ENCODE results near the gene IL17RB.

Gene IL17RB

DNA sequence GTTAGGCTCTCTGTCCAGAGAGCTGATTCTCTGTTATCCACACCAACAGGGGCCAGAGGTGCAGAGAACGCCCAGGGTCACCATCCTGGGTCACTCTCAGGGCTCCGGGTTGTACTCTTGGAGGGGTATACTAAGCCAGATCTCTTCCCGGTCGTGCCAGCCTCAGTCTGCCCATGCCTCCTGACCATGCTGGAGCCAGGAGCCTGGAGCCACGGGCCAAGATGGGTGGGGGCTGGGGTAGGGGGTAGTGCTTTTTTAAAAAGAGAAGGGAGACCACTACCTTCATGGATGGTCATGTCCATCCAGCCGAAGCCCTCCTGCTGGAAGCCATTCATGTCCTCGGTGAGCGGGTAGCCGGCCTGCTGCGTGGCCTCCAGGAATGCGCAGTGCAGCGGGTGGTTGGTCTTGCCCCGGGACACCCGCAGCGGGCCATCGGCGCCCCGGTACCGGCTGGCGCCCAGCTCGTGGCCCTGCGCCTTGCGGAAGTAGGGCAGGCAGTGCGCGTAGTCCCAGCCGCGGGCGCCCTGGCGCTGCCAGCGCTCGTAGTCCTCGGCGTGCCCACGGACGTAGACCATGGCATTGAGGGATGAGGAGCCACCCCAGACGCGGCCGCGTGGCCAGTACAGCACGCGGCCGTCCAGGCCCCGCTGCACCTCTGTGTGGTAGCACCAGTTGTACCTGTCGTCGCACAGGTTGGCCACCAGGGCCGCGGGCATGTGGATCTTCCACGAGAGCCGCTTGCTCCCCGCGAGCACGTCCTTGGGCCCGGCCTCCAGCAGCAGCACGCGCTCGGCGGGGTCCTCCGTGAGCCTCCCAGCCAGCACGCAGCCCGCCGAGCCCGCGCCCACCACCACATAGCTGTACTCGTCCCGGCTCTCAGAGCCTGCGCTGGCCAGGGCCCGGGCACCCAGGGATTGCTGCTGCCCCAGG is 23.1 kb upstream of the IL17RB start:
- H3K4me3 ChIP-seq (ENCODE audit: low read depth, low read length), result no peak overlapping the region
- DNase-seq (ENCODE audit: low read depth), result no peak
- TF ChIP-seq, protein P1, sequence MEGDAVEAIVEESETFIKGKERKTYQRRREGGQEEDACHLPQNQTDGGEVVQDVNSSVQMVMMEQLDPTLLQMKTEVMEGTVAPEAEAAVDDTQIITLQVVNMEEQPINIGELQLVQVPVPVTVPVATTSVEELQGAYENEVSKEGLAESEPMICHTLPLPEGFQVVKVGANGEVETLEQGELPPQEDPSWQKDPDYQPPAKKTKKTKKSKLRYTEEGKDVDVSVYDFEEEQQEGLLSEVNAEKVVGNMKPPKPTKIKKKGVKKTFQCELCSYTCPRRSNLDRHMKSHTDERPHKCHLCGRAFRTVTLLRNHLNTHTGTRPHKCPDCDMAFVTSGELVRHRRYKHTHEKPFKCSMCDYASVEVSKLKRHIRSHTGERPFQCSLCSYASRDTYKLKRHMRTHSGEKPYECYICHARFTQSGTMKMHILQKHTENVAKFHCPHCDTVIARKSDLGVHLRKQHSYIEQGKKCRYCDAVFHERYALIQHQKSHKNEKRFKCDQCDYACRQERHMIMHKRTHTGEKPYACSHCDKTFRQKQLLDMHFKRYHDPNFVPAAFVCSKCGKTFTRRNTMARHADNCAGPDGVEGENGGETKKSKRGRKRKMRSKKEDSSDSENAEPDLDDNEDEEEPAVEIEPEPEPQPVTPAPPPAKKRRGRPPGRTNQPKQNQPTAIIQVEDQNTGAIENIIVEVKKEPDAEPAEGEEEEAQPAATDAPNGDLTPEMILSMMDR (IDR thresholded peaks at IDR 0.05; ENCODE audit: control insufficient read depth, extremely low read depth, insufficient read depth), result no peak

DNA sequence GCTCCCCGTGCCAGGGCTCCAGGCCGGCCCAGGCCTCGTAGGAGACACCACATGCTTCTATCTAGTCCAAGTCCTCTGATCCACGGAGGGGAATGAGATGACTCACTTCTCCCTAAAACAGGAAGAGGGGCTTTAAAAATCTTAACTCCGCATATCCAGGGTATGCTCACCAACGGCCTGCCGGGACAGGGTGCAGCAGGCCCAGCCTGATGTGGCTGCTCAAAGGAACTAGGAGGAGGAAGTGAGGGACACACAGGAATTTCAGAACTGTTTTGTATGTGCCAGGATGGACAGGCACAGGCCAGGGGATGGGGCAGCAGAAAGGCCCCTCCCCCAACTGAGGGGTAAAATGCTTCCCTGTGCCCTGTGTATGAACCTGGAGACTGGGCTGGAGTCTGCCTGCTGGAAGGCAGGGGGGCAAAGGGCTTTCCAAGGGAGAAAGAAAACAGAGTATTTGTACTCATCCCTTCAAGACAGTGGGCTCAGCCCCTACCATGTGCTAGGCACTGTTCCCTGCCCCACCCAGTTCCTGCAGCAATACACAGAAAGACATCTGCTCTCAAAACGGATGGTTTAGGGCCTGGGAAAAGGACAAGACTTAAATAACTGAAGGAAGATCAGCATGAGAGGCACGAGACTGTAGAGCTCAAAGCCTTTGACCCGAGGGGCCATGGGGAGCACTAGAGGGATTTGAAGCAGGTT is 22.3 kb upstream of the IL17RB start:
- H3K4me3 ChIP-seq (ENCODE audit: low read depth, low read length), result no peak overlapping the region
- TF ChIP-seq, protein P1 (IDR thresholded peaks at IDR 0.05; ENCODE audit: control insufficient read depth, extremely low read depth, insufficient read depth), result no peak
- DNase-seq (ENCODE audit: low read depth), result no peak

DNA sequence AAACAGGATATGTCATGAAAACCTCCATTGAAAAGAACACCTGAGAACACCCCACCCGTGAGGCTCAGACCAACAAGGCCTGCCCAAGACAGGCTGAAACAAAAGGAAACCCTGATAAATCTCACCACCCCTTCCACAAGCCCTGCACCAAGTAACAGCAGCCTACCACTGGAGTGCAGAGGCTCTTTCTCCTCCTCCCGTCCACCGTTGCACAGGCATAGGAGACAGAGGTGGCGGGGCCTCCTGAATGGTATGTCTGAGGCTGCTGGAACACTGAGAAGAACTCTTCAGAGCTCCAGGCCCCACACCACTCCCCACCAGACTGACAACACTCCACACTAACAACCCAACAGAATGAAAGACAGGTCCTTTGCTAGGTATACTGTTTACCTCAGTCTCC is 21.6 kb upstream of the IL17RB start:
- no peak overlapping the region for H3K4me3 ChIP-seq (ENCODE audit: low read depth, low read length)
- TF ChIP-seq, protein P1 (IDR thresholded peaks at IDR 0.05; ENCODE audit: control insufficient read depth, extremely low read depth, insufficient read depth), result no peak
- no peak for DNase-seq (ENCODE audit: low read depth)

DNA sequence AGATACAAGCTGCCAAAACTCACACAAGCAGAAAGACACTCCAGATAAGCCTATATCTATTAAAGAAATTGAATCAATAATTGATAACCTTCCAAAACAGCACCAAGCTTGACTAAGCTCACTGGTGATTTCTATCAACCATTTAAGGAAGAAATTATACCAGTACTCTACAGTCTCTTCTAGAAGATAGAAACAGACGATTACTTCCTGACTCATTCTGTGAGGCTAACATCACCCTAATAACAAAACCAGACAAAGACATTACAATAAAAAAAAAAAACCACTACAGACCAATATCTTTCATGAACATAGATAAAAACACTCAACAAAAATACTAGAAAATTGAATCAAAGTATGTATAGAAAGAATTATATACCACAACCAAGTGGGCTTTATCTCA is 20.3 kb upstream of the IL17RB start:
- TF ChIP-seq, protein P1 (IDR thresholded peaks at IDR 0.05; ENCODE audit: control insufficient read depth, extremely low read depth, insufficient read depth), result no peak
- no peak for DNase-seq (ENCODE audit: low read depth)
- H3K4me3 ChIP-seq (ENCODE audit: low read depth, low read length), result no peak overlapping the region

DNA sequence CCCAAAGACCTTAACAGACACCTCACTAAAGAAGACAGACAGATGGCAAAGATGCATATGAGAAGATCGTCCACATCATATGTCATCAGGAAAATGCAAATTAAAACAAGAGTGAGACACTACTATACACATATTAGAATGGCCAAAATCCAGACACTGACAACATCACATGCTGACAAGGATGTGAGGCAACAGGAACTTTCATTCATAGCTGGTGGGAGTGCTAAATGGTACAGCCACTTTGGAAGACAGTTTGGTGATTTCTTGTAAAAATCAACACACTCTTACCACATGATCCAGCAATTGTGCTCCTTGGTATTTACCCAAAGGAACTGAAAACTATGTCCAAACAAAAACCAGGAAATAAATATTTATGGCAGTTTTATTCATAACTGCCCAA is 17.8 kb upstream of the IL17RB start:
- TF ChIP-seq, protein P1 (IDR thresholded peaks at IDR 0.05; ENCODE audit: control insufficient read depth, extremely low read depth, insufficient read depth), result no peak
- peak; percentile 75 for DNase-seq (ENCODE audit: low read depth)
- no peak overlapping the region for H3K4me3 ChIP-seq (ENCODE audit: low read depth, low read length)

DNA sequence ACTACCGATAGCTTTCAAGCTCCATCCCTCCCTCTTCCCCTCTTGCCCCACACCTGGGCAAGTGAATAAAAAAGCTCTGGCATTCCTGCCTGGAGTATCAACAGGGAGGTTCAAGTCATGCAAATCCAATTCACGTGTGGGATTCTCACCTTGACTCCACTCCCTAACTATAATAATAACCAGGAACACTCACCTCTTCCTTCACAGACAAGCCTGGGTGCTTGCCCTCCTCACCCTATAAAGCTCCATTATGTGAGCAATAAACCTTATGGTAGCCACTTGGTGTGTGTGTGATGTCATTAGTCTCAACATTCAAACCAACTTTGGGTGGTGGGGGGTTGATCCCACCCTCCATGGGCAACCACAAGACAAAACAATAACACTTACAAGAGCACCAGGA is 16.8 kb upstream of the IL17RB start:
- H3K4me3 ChIP-seq (ENCODE audit: low read depth, low read length), result no peak overlapping the region
- no peak for DNase-seq (ENCODE audit: low read depth)
- TF ChIP-seq, protein P1 (IDR thresholded peaks at IDR 0.05; ENCODE audit: control insufficient read depth, extremely low read depth, insufficient read depth), result no peak
